ENCODE data around the gene ULK4. TPM values are rescaled to one million over a fixed set of nuclear protein-coding genes. Genes with fewer than 3 reads are reported as not detected.

ULK4 gene
- total RNA-seq, 1 experiment from 2014 or later, result 6.3 TPM

- H3K4me3 ChIP-seq (replicated peaks in 1 of 2; ENCODE audit: low read depth in 1 of 2, low read length in 2 of 2), result no peak overlapping the region
- ChIA-PET RAD21 (ENCODE audit: low non-redundant PET in 1 of 2, low total read pairs in 2 of 2, uncharacterized antibody in 2 of 2, unreplicated experiment in 2 of 2) (no interaction called here), POLR2A (no interaction called here), CTCF (no interaction called here)
- intact Hi-C loops (cut with micrococcal nuclease), result no loop called here
- H3K79me2 ChIP-seq (ENCODE audit: insufficient read depth, low read length), result no peaks in the 10 kb centered on the region
- no peaks in the 10 kb centered on the region for H3K9me3 ChIP-seq (ENCODE audit: control insufficient read depth in 1 of 2, insufficient read depth in 1 of 2, low read depth in 1 of 2, low read length in 2 of 2)
- no peaks in the 10 kb centered on the region for H3K36me3 ChIP-seq (ENCODE audit: control insufficient read depth in 1 of 2, insufficient read depth in 2 of 2, low read length in 2 of 2)
- H2AFZ ChIP-seq (ENCODE audit: low read depth, low read length, poor library complexity, severe bottlenecking), result no peak overlapping the region
- ATAC-seq (no peak), DNase-seq (ENCODE audit: low read depth, low spot score) (no peak)
- H3K27me3 ChIP-seq (ENCODE audit: insufficient read depth, low read length), result no peaks in the 10 kb centered on the region
- H3K9me2 ChIP-seq (ENCODE audit: insufficient read depth), result no peaks in the 10 kb centered on the region
- TF ChIP-seq ELF1 (IDR thresholded peaks at IDR 0.05; ENCODE audit: borderline replicate concordance, low read depth) (no peak), FOSL1 (IDR thresholded peaks at IDR 0.05; ENCODE audit: low read depth) (no peak), RAD21 (IDR thresholded peaks at IDR 0.05; ENCODE audit: low read depth) (no peak), CBX3 (IDR thresholded peaks at IDR 0.05; ENCODE audit: low read depth) (no peak), EZH2phosphoT487 (IDR thresholded peaks at IDR 0.05; ENCODE audit: borderline replicate concordance) (no peak), EGR1 (IDR thresholded peaks at IDR 0.05; ENCODE audit: low read depth) (no peak), SIN3A (IDR thresholded peaks at IDR 0.05; ENCODE audit: low read depth) (no peak), TCF7L2 (IDR thresholded peaks at IDR 0.05; ENCODE audit: borderline replicate concordance, extremely low read depth, insufficient read depth, insufficient read length) (no peak), YY1 (IDR thresholded peaks at IDR 0.05; ENCODE audit: extremely low read depth, insufficient replicate concordance, low read depth, low read length) (no peak), SP1 (IDR thresholded peaks at IDR 0.05; ENCODE audit: low read depth) (no peak), JUND (IDR thresholded peaks at IDR 0.05) (no peak), ZBTB33 (IDR thresholded peaks at IDR 0.05; ENCODE audit: extremely low read depth, insufficient replicate concordance, low read length) (no peak), POLR2A (IDR thresholded peaks at IDR 0.05; ENCODE audit: borderline replicate concordance, extremely low read depth, insufficient read depth, insufficient read length) (no peak)
- TF ChIP-seq, protein P1, sequence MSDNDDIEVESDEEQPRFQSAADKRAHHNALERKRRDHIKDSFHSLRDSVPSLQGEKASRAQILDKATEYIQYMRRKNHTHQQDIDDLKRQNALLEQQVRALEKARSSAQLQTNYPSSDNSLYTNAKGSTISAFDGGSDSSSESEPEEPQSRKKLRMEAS (IDR thresholded peaks at IDR 0.05), result no peak
- H3K4me1 ChIP-seq (ENCODE audit: control insufficient read depth in 1 of 2, insufficient read depth in 2 of 2, low read length in 2 of 2), result no peaks in the 10 kb centered on the region
- no TSS peak for BruUV-seq (replicated peaks)
- H3K9ac ChIP-seq (ENCODE audit: low read length), result no peak overlapping the region
- H4K20me1 ChIP-seq (ENCODE audit: insufficient read depth), result no peaks in the 10 kb centered on the region
- H3K27ac ChIP-seq (ENCODE audit: low read depth, low read length), result no peak overlapping the region
- no peak overlapping the region for H3K4me2 ChIP-seq (ENCODE audit: low read length)
Measured at GRCh38 chr3:41975416-41976103, 13.7 kb upstream of the ULK4 start.
